GM12892 (cell line): ENCODE results near the gene LGI1.

Experiments used
- POLR2A ChIP-seq: IDR thresholded peaks from 2 replicates; pipeline ENCODE4 v1.6.1; 2011; ENCODE audit warnings: low read depth, low read length, control low read depth
- POLR2AphosphoS5 ChIP-seq: IDR thresholded peaks from 2 replicates; pipeline ENCODE4 v1.6.1; 2011; ENCODE audit warnings: low read depth, low read length, control low read depth
- TAF1 ChIP-seq: IDR thresholded peaks from 2 replicates; pipeline ENCODE4 v1.6.1; 2011; ENCODE audit warnings: low read depth, mild to moderate bottlenecking, control low read depth, low read length, borderline replicate concordance

GRCh38 chr10:93797825-93798224 lies 40.1 kb downstream of the LGI1 start:
- TF ChIP-seq POLR2AphosphoS5, result no peak
- no peak for TF ChIP-seq POLR2A
- no peak for TF ChIP-seq TAF1
